ENCODE measurements around the gene ATP6V0D1.

- no peak for TF ChIP-seq POLR2AphosphoS5 (IDR thresholded peaks at IDR 0.05; ENCODE audit: low read depth, low read length)
- no peak for TF ChIP-seq CTCF (IDR thresholded peaks at IDR 0.05)
- no peak for TF ChIP-seq TCF12 (IDR thresholded peaks at IDR 0.05)
- no peak for TF ChIP-seq EP300 (IDR thresholded peaks at IDR 0.05; ENCODE audit: borderline replicate concordance in 1 of 2, low read depth in 1 of 2, low read length in 1 of 2)
- no peak for TF ChIP-seq CHD2 (IDR thresholded peaks at IDR 0.05; ENCODE audit: low read length, partially characterized antibody)
Observed at GRCh38 chr16:67438098-67438791, 42.7 kb downstream of the ATP6V0D1 start.

All from SK-N-SH (cell line).